Measurements from ENCODE around the gene SLC8A2. TPM values are rescaled to one million over a fixed set of nuclear protein-coding genes. Genes with fewer than 3 reads are reported as not detected.

The SLC8A2 gene
- total RNA-seq, 1 experiment from 2014 or later = 11.3 TPM

GRCh38 chr19:47433121-47433520 is 38.6 kb downstream of the SLC8A2 start:
- Histone ChIP-seq H4K91ac (ENCODE audit: insufficient read length, low read depth, low read length) (no peak overlapping the region), H3K23ac (ENCODE audit: insufficient read length, low read depth, low read length) (no peak overlapping the region), H4K20me1 (ENCODE audit: control insufficient read depth, insufficient read depth, insufficient read length) (no peaks in the 10 kb centered on the region), H3K18ac (ENCODE audit: insufficient read length, low read depth, low read length) (no peak overlapping the region), H3K27ac (ENCODE audit: insufficient read length, low read depth, low read length) (no peak overlapping the region), H3K4ac (ENCODE audit: low read depth, low read length) (no peak overlapping the region), H2AFZ (ENCODE audit: low read length) (no peak overlapping the region), H3K9me3 (ENCODE audit: control insufficient read depth, low read depth, low read length) (no peaks in the 10 kb centered on the region), H3K23me2 (ENCODE audit: insufficient read length, low read depth, low read length, poor library complexity, severe bottlenecking) (peaks cover 14% of the 10 kb centered on the region), H3K79me2 (ENCODE audit: insufficient read depth, low read length) (no peaks in the 10 kb centered on the region), H2BK5ac (ENCODE audit: insufficient read length, low read length) (no peak overlapping the region), H4K8ac (replicated peaks; ENCODE audit: insufficient read length, low read depth, low read length) (no peak overlapping the region), H3K79me1 (ENCODE audit: insufficient read depth, low read depth, low read length, poor library complexity, severe bottlenecking) (no peaks in the 10 kb centered on the region), H2BK15ac (ENCODE audit: low read depth, low read length) (no peak overlapping the region), H2BK20ac (ENCODE audit: low read depth, low read length, poor library complexity, severe bottlenecking) (no peak overlapping the region), H3T11ph (ENCODE audit: low read length) (no peak overlapping the region), H3K9ac (ENCODE audit: extremely low read depth, insufficient read length, low read length) (no peak overlapping the region), H3K4me2 (ENCODE audit: insufficient read depth, insufficient read length, low read length) (no peak overlapping the region), H3K56ac (ENCODE audit: insufficient read length, low read depth, low read length) (no peak overlapping the region), H3K27me3 (ENCODE audit: insufficient read depth, low read length) (no peaks in the 10 kb centered on the region), H2BK120ac (ENCODE audit: low read depth, low read length, poor library complexity, severe bottlenecking) (no peak overlapping the region), H3K4me1 (ENCODE audit: insufficient read depth, low read length) (no peaks in the 10 kb centered on the region), H2BK12ac (ENCODE audit: insufficient read length, low read depth, low read length) (no peak overlapping the region), H4K5ac (ENCODE audit: insufficient read length, low read depth, low read length) (no peak overlapping the region), H2AK5ac (ENCODE audit: insufficient read length, low read length) (no peak overlapping the region), H3K14ac (ENCODE audit: insufficient read depth, low read length) (no peak overlapping the region)
- H3K4me1 Mint-ChIP-seq = peaks cover 9 to 22% of the 10 kb centered on the region in 2 experiments
- no CpG with 5 or more reads among the region's 1 CpG for WGBS (ENCODE audit: extremely low coverage, insufficient read length, low lambda C conversion rate)
- H3K4me3 Mint-ChIP-seq = no peak overlapping the region
- H3K27me3 Mint-ChIP-seq (ENCODE audit: low read depth) = peaks cover 18% of the 10 kb centered on the region
- DNase-seq = no peak
- no peaks in the 10 kb centered on the region; a peak in 1 of 7 replicates for H3K36me3 Mint-ChIP-seq (ENCODE audit: insufficient read depth in 1 of 3, low read depth in 3 of 3)
- no peaks in the 10 kb centered on the region; a peak in 1 of 5 replicates for H3K9me3 Mint-ChIP-seq
- H3K27ac Mint-ChIP-seq = no peak overlapping the region
- no peak for TF ChIP-seq CTCF (conservative IDR thresholded peaks at IDR 0.05)

All from H9 (cell line).